Fibroblast of peridontal ligament (primary cell): ENCODE data around the gene MFN2.
"Not testable (repeated sequence)": the region's sequence is repeated elsewhere in the genome, so short reads cannot be mapped to it uniquely, and the experiment has no call there.

ENCODE experiments used
- DNase-seq: peaks from one replicate; pipeline ENCODE4 v3.0.0-alpha.2; 2010; ENCODE audit errors: extremely low read depth

MFN2 gene

DNA sequence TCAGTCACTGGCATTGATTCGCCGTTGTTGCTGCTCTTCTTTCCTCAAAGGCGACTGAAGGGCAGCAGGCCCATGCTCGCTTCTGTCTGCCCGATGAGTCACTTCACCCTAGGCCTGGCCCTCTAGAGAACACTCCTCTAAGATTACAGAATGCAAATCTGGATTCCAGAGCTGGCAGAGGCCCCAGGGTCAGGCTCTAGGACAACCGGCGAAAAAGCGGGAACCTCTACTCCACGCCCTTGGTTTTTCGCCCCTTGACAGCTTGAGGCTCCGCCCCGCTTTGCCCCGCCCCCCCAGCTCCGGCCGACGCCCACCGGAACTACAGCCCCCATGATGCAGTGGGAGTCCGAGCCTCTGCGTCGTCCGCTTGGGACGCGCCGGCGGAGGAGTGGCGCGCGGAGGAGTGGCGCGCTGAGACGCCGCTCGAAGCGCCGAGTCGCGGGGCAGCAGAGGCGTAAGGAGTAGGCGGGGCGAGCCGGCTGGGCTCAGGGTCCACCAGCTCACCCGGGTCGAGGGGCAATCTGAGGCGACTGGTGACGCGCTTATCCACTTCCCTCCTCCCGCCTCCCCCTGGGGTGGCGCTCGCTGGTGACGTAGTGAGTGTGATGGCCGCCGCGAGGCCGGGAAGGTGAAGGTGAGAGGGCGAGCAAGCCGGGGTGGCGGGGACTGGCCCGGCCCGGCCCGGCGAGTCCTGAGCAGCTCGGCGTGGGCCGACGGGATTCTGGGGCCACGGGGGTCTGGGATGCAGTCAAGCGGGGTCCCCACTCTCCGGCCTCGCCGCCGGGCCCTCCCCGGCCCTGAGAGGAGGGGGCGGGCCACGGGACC is at the start of gene MFN2:
Gene MFN2, plus strand, starts transcription at position 594 of the 825 bp plus-strand sequence. CDS start 8,725 bp downstream, outside the sequence.
- DNase-seq: peak; percentile 94

DNA sequence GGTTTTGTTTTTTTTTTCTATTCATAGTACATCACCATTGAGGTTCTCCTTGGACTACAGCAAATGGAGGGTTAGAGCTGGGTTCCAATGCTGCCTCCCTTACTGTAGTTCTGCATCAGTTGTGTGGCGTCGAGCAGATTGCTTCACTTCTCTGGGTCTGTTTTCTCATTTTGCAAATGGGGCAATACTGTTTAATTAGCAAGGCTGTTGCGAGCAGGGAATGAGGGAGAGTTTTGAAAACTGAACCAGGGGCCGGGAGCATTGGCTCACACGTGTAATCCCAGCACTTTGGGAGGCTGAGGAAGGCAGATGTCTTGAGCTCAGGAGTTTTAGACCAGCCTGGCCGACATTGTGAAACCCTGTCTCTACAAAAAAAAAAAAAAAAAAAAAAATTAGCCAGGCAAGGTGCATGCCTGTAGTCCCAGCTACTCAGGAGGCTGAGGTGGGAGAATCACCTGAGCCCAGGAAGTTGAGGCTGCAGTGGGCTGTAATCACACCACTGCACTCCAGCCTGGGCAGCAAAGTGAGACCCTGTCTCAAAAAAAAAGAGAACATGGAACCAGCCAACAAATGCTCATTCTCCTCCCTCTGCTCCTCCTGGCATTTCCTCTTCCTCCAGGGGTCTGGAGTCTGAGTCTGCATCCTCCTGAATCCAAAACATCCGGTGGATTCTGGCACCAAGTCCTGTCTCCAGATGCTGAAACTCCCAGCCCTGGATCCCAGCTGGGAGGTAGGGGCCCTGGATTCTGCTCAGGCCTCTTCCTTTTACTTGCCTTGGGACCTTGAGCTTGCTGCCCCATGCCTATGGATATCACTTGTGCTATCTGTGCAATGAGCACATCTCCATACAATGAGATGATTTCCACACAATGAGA is 49.4 kb upstream of the MFN2 start:
- no peak for DNase-seq

DNA sequence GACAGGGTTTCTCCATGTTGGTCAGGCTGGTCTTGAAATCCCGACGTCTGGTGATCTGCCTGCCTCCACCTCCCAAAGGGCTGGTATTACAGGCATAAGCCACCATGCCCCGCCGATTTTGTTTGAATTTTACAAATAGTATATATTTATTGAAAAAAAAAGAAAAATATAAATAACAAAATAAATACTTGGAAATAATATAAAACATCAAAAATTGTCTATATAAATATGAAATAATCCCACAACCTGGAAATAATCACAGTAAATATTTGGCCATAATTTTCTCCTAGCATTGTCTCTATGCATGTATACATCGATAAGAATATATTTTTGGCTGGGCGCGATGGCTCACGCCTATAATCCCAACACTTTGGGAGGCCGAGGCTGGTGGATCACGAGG is 48.4 kb upstream of the MFN2 start:
- DNase-seq: no peak

DNA sequence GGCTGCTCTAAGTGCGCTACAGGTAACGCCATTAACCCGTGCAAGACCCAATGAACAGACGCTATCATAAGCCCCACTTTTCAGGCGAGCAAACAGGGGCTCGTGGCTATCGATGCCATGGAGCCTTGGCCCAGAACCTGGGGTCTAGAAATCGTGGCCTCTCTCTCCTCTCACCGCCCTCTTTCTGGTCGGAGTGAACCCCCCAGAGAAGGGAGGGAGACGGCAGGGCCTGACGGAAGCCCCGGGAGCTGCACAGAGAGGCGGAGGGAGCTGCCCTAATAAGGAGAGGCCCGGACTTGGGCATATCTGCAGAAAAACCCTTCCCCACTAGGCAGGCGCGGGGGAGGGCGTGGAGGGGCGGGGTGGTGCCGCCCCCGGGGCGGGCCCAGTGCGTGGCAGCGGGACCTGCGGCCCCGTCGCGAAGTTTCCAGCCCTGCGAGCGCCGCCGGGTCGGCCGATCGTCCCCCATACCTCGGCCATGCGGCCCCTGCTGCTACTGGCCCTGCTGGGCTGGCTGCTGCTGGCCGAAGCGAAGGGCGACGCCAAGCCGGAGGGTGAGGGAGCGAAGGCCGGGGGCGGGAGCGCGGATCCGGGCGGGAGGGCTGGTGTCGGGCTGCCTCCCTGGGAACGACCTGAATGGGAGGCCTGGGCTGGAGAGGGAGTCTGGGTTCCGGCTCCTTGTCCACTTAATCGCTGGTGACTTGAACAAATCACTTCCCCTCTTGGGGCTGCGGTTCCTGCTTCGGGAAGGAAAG is 45.8 kb upstream of the MFN2 start, which contains the start of gene PLOD1:
Gene PLOD1, plus strand, starts transcription at position 416 of the 755 bp plus-strand sequence. Its CDS starts 63 bp downstream, at position 479.
- DNase-seq: peak; percentile 80

DNA sequence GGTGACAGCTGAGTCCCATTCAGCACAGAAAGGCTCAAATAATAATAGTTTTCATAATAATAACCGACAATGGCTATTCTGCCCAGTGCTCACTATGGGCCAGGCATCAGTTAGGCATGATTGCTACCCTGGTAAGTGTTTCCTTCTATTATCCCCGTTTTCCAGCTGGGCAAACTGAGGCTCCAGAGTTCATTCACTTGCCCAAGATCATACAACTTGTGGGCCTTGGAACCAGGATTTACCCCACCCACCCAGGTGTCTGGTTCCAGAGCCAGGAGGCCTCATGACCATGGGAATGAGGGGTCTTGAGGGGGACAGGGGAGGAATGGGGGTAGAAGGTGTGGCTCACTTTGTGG is 45.2 kb upstream of the MFN2 start:
- DNase-seq: no peak

DNA sequence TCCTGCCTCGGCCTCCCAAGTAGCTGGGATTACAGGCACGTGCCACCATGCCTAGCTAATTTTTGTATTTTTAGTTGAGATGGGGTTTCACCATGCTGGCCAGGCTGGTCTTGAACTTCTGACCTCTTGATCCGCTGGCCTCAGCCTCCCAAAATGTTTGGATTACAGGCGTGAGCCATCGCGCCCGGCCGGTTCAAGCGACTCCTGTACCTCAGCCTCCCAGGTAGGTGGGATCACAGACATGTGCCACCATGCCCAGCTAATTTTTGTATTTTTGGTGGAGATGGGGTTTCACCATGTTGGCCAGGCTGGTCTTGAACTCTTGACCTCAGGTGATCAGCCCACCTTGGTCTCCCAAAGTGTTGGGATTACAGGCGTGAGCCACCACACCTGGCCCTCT is 44.5 kb upstream of the MFN2 start:
- DNase-seq: not testable (repeated sequence)

DNA sequence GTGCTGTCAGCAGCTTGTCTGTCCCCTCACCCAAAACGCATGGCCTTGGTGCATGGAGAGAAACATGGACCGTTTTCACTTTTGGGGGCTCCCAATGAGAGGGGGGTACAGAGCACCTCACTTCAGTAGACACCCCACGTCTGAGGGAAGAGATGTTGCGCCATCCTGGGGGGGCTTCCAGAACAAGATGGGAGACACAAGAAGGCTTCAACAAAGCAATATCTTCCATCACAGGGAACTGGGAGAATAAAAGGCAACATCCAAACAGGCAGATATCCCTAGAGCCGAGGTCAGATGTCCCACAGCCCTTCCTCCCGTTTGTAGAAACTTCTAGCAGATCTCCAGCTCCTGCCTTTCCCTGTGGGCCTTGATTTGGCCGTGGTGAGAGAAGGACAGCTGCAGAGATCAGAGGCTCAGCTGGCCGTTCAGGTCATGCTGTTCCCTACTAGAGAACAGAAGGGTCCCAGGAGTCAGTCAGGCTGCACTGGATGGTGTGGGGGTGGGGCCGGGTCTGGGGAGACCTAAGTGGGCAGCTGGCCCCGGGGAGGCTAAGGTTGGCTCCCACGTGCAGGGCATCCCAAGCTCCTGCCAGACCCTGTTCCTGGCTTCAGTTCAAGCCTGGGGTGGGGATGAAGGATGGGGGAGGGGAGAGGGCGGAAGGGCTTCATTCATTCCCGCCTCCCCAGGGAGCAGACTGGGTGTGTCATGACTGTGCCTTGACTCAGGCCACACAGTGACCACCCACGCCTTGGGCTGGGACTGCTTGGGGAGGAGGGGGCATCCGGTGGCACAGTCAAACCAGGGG is 41.3 kb upstream of the MFN2 start:
- no peak for DNase-seq

DNA sequence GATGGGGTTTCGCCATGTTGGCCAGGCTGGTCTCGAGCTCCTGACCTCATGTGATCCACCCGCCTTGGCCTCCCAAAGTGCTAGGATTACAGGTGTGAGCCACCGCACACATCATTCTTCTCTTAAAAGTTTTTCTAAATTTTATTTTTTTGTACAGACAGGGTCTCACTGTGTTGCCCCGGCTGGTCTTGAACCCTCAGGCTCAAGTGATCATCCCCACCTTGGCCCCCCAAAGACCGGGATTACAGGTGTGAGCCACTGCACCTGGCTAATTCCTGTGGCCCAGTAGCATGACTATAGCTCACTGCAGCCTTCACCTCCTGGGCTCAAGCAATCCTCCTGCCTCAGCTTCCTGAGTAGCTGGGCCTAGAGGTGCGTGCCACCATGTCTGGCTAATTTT is 40.5 kb upstream of the MFN2 start:
- not testable (repeated sequence) for DNase-seq

DNA sequence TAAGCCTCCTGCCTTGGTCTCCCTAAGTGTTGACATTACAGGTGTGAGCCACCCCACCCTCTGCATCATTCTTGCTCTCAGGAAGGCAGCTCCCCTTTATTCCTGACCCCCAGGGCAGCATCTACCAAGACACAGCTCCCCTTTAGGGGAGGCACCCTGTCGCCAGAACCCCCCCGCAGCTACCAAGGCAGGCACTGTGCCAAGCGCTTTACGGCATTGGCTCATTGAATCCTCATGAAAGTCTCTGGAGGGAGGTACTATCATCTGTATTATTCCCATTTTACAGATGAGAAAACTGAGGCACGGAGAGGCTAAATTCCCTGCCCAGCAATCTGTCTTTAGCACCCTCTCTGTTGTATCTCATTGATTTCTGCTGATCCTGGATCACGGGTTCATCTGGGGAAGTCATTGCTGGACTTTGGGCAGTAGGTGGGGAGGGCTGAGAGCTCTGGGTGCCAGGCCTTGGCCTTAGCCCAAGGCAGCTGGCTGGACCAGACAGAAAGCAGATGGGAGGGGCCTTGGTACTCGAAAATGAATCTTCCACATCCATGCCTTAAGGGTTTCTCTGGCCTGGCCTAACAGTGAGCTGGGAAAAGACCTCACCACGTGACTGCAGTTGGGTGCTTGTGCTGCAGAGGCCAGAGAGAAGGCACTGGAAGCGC is 39.9 kb upstream of the MFN2 start:
- peak; percentile 50 for DNase-seq

DNA sequence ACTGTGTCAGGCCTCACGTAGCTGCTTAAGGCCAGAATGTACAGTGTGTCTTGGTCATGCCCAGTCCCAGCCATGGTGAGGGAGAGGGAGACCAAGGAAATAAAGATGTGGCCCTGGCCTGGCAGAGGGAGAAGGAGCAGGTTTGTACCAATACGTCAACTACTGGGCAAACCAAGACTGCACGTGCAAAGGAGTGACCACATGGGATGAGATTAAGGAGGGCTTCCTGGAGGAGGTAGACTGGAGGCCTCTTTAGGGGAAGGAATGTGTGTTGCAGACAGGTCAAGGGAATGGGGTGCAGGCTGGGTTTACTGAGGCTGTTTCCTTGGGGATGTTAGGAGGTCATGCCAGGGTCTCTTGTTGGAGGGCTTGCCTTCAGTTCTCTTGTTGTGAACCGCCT is 38.0 kb upstream of the MFN2 start:
- no peak for DNase-seq

DNA sequence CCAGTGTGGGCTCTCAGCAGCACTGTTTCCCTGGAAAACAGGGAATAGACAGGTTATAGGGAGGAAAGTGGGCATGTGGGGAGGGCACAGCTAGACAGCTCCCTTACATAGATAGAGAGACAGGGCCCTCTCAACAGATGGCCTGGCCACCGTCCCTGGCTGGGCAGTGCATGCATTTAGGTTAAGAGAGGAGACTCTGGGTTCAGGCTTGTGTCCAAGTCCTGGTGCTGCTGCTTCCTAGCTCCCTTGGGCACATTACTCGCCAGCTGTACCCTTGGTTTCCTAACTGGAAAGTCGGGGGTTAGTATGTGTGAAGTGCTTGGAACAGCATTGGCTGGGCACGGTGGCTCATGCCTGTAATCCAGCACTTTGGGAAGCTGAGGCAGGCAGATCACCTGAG is 36.6 kb upstream of the MFN2 start:
- DNase-seq: no peak

DNA sequence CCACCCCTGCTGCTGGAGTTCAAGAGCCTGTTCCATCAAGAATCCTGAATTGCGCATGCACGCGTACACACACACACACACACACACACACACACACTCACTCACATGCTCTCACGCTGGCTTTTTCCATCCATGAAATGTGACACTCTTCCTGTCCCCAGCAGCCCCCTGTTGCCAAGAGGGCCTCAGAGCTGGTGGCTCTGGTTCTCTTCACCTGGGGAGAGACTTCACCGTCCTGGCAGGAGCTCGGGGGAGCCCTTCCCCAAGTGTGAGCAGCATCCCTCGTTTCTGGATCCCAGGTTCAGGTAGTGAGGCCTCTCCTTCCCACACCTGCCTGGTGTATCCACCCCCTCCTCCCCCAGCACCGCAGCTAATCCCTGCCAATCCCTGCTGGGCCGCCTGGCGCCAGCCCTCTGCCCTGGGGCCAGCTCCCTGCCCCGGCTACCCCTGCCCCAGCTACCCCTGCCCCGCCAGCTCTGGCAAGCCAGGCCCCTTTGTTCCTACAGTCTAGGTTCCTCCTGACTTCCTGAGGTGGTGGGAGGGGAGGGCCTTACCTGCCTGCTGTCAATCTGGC is 35.8 kb upstream of the MFN2 start:
- DNase-seq: no peak

DNA sequence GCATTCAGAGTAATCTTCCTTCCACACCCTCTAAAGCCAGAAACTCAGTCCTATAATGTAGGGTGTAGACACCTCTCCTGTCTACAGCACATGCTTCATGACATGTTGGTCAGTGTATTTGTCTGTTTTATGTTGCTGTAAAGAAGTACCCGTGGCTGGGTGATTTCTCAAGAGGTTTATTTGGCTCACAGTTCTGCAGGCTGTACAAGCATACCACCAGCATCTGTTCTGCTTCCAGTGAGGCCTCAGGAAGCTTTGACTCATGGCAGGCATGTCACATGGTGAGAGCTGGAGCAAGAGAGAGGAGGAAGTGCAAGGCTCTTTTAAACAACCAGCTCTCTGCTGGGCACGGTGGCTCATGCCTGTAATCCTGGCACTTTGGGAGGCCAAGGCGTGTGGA is 33.6 kb upstream of the MFN2 start:
- DNase-seq: no peak

DNA sequence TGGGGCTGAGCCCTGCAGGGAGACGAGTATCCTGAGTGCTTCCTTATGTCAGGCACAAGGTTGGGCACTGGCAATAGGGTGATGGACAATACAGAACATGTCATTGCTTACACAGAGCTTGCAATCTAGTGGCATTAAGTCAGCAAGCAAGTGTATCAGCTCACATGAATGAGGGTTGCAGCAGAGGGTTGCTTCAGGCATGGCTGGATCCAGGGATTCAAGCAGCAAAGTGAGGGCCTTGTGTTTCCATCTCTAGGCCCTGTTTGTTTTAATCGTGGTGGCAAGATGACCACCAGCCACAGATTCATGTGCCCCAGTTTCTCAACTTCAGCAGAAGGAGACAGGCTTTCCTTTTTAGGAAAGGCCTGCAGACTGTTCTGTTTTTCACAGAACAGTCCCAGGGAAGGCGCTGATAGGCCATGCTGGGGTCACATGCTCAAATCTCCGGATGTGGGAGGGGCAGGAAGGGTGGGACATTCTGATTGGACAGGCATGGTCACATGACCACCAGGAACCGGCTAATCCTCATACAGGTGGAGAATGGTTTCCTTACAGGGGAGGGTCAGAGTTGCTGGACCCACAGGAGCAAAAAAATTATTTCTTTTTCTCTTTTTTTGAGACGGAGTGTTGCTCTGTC is 31.3 kb upstream of the MFN2 start:
- no peak for DNase-seq

DNA sequence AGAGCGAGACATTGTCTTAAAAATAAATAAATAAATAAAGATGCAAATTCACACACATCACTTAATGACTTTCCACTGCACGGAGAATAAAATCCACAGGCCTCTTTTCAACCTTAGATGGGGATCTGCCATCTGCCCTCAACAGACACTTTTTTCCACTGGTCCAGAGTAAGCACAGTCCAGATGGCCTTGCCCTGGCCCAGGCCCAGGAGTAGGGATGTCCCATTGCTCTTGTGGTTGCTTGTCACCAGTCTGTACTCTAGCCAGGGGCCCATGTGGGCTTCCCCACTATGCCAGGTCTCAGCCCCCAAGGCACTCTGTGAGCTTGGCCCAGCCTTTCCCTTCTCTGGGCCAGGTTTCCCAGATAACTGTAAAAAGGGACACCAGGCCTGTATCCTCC is 28.3 kb upstream of the MFN2 start:
- no peak for DNase-seq

DNA sequence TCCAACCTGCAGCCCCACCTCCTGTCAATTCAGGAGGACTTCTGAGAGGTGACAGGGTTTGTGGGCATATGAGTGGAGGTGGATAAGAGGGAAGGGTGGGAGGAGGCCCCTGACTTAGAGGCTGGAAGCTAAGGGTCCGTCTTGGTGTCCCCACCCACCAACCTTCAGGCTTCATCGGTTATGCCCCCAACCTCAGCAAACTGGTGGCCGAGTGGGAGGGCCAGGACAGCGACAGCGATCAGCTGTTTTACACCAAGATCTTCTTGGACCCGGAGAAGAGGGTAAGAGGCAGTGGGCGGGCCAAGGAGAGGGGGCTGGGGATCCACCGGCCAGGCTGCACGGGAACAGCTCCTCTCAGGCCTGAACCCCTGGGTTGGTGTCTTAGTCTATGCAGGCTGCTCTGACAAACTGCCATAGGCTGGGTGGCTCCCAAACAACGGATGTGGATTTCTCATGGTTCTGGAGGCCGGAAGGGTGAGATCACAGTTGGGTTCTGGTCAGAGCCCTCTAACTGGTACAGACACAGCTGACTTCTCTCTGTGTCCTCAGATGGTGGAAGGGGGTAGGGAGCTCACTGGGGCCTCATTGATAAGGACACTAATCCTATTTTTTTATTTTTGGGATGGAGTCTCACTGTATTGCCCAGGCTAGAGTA is 27.7 kb upstream of the MFN2 start:
- no peak for DNase-seq

DNA sequence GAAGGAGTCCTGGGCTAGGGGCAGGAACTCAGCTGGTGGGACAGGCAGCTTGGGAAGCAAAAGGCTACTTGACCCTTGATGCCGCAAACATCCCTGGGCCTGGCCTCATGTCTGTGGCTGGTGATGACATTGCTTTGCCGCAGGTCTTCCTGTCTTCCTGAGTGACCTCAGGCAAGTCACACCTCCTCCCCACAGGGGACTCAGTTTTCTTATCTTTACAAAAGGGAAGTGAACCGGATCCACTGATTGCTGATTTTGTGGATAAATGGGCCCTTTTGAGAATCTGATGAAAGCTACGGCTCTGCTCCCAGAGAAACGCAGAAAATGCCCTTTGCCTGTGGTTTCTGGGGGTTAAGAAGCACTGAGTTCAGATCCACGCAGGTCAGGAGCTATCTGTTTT is 25.0 kb upstream of the MFN2 start:
- no peak for DNase-seq

DNA sequence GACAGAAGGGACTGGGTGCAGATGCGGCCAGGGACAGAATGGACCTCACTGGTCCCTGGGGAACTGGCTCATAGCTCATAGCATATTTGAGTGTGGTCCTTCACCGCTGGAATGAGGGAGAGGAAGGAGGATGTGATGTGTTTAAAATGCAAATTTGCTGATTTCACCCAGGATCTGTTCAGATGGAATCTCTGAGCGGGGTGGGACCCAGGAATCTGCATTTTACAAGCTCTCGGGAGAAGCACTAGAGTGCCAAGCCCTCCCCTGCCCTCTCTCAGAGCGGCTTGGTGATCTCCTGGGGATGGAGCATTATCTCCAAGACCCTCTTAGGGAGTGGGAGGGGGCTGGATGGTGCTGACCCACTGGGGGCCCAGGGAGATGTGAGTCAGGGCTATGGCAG is 22.8 kb upstream of the MFN2 start:
- DNase-seq: no peak

DNA sequence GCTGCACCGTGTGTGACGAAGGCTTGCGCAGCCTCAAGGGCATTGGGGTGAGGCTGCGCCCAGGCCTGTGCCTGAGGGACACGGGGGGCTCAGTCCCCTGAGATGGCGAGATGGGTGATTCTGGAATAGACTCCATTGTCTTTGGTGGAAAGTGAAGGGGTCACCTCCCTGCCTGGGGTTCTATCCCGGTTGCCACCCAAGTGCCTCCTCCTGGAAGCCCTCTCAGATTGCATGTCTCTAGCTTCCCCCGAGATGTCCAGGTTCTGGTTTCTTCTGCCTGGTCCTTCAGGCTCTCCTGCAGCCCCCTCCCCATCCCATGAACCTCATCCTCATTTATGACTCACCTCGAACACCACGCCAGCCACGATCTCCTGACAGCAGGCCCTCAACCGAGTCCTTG is 22.3 kb upstream of the MFN2 start:
- no peak for DNase-seq
